ENCODE measurements around the gene CYP3A7.
"Not testable (repeated sequence)": the region's sequence is repeated elsewhere in the genome, so short reads cannot be mapped to it uniquely, and the experiment has no call there.

Gene CYP3A7

GRCh38 chr7:99665312-99666012, 69.5 kb downstream of the CYP3A7 start:
- no peak for DNase-seq

GRCh38 chr7:99657879-99658278, 77.1 kb downstream of the CYP3A7 start:
- not testable (repeated sequence) for DNase-seq
